Middle frontal gyrus (tissue), 1 donor: ENCODE data around the gene ZMIZ1.

Source experiments
- DNase-seq: peaks from one replicate; pipeline ENCODE4 v3.0.0-alpha.2; 2015; ENCODE audit warnings: low spot score; ENCODE audit errors: extremely low spot score

ZMIZ1 gene

GRCh38 chr10:79168210-79168609 is 99.4 kb downstream of the ZMIZ1 start:
- no peak for DNase-seq

GRCh38 chr10:79170226-79170752 is 101.5 kb downstream of the ZMIZ1 start:
- DNase-seq = no peak

- DNase-seq = no peak
Measured at GRCh38 chr10:79170993-79171392, 102.2 kb downstream of the ZMIZ1 start.

- no peak for DNase-seq
Measured at GRCh38 chr10:79171504-79171903, 102.7 kb downstream of the ZMIZ1 start.

- DNase-seq = no peak
Measured at GRCh38 chr10:79172881-79173280, 104.1 kb downstream of the ZMIZ1 start.

- no peak for DNase-seq
Measured at GRCh38 chr10:79173582-79174262, 105.0 kb downstream of the ZMIZ1 start.

- DNase-seq = no peak
Measured at GRCh38 chr10:79176052-79176501, 107.3 kb downstream of the ZMIZ1 start.

GRCh38 chr10:79176949-79177602 is 108.3 kb downstream of the ZMIZ1 start:
- no peak for DNase-seq

- no peak for DNase-seq
Measured at GRCh38 chr10:79178070-79178576, 109.4 kb downstream of the ZMIZ1 start.

GRCh38 chr10:79178614-79179163 is 109.9 kb downstream of the ZMIZ1 start:
- peak; percentile 11 for DNase-seq

GRCh38 chr10:79179164-79179956 is 110.6 kb downstream of the ZMIZ1 start:
- no peak for DNase-seq

- DNase-seq = no peak
Measured at GRCh38 chr10:79179957-79180309, 111.2 kb downstream of the ZMIZ1 start.

- no peak for DNase-seq
Measured at GRCh38 chr10:79180414-79181221, 111.9 kb downstream of the ZMIZ1 start.

- DNase-seq = no peak
Measured at GRCh38 chr10:79181227-79181626, 112.5 kb downstream of the ZMIZ1 start.

GRCh38 chr10:79181698-79182521 is 113.1 kb downstream of the ZMIZ1 start:
- DNase-seq = no peak

GRCh38 chr10:79182781-79183467 is 114.2 kb downstream of the ZMIZ1 start:
- no peak for DNase-seq

- DNase-seq = no peak
Measured at GRCh38 chr10:79183468-79183865, 114.7 kb downstream of the ZMIZ1 start.

- DNase-seq = no peak
Measured at GRCh38 chr10:79184145-79184625, 115.4 kb downstream of the ZMIZ1 start.

GRCh38 chr10:79184657-79185056 is 115.9 kb downstream of the ZMIZ1 start:
- DNase-seq = no peak
